HG03469 (cell line): ENCODE measurements around the gene TNXB.
"Not testable (repeated sequence)": the region's sequence is repeated elsewhere in the genome, so short reads cannot be mapped to it uniquely, and the experiment has no call there.

ENCODE experiments used
- ATAC-seq: cut with Tn5 transposase; IDR thresholded peaks from one replicate; pipeline ENCODE4 v1.9.1; 2021; ENCODE audit warnings: mild to moderate bottlenecking, moderate library complexity, moderate number of reproducible peaks; ENCODE audit not compliant: unreplicated experiment

Gene TNXB

GRCh38 chr6:32113386-32114352 is 4.5 kb upstream of the TNXB start:
- no peak for ATAC-seq

- no peak for ATAC-seq
Measured at GRCh38 chr6:32112431-32112980, 3.4 kb upstream of the TNXB start.

GRCh38 chr6:32111424-32112066 is 2.4 kb upstream of the TNXB start:
- ATAC-seq, result no peak

GRCh38 chr6:32110632-32111031 is 1.5 kb upstream of the TNXB start:
- ATAC-seq, result no peak

GRCh38 chr6:32109765-32110160 is 625 bp upstream of the TNXB start:
- no peak for ATAC-seq

- no peak for ATAC-seq
Measured at GRCh38 chr6:32108727-32109113, 418 bp downstream of the TNXB start.

- no peak for ATAC-seq
Measured at GRCh38 chr6:32108094-32108627, 977 bp downstream of the TNXB start.

- ATAC-seq, result no peak
Measured at GRCh38 chr6:32107406-32107805, 1.7 kb downstream of the TNXB start.

- ATAC-seq, result no peak
Measured at GRCh38 chr6:32105433-32105832, 3.7 kb downstream of the TNXB start.

GRCh38 chr6:32102255-32102654 is 6.9 kb downstream of the TNXB start:
- no peak for ATAC-seq

GRCh38 chr6:32100251-32100650 is 8.9 kb downstream of the TNXB start:
- ATAC-seq, result not testable (repeated sequence)

- ATAC-seq, result no peak
Measured at GRCh38 chr6:32097364-32097763, 11.8 kb downstream of the TNXB start.

- no peak for ATAC-seq
Measured at GRCh38 chr6:32096394-32097258, 12.5 kb downstream of the TNXB start.

- no peak for ATAC-seq
Measured at GRCh38 chr6:32096087-32096393, 13.1 kb downstream of the TNXB start.

GRCh38 chr6:32095338-32096086 is 13.6 kb downstream of the TNXB start:
- ATAC-seq, result no peak

- ATAC-seq, result no peak
Measured at GRCh38 chr6:32092760-32093497, 16.2 kb downstream of the TNXB start.

- ATAC-seq, result no peak
Measured at GRCh38 chr6:32089082-32089828, 19.9 kb downstream of the TNXB start.

GRCh38 chr6:32088487-32089049 is 20.6 kb downstream of the TNXB start:
- ATAC-seq, result no peak
